HL-60/S4 treated with retinoic acid at 250 ng/mL for 4 days and 3 days (cell line): ENCODE measurements around the gene RRAS2.
"Not testable (repeated sequence)": the region's sequence is repeated elsewhere in the genome, so short reads cannot be mapped to it uniquely, and the experiment has no call there.

ENCODE experiments used
- in situ Hi-C: fragments of 300-500 bp; cut with MboI; formaldehyde crosslinking; loops from 2 replicates; pipeline ENCODE4 v1.7.0; 2022; ENCODE audit warnings: low sequenced_read_pairs

RRAS2 gene

DNA sequence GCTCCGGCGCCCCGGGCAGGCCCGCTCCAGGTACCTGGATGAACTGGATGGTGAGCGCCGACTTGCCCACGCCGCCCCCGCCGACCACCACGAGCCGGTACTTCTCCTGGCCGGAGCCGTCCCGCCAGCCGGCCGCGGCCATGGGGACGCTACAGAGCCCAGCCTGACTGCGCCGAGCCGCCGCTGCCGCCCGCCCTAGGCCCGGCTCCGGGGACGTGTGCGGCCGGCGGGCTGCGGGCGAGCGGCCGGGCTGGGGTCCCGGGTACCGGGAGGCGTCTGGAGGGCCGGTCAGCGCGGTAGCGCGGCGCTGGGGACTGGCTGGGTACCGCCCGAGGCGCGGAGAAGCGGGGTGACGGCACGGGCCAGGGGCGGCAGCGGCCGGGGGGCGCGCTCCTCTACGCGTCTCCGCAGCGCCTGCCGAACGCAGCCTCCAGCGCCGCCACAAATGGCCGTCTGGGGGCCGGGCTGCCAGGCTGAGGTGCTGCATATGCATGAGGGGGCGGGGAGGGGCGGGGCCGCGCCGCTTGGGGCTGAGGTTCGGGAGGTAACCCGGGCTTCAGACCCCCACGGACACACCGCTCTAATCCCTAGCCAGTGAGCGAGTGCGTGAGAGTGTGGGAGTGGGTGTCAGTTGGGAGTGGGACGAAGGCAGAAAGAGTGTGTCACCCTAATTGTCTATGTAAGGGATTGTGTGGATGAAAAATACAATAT is at the start of gene RRAS2:
TSS of gene RRAS2 (minus strand) at position 455 of the 711 bp plus-strand sequence. CDS start at position 142, 313 bp downstream.
- in situ Hi-C loops: no loop called here

DNA sequence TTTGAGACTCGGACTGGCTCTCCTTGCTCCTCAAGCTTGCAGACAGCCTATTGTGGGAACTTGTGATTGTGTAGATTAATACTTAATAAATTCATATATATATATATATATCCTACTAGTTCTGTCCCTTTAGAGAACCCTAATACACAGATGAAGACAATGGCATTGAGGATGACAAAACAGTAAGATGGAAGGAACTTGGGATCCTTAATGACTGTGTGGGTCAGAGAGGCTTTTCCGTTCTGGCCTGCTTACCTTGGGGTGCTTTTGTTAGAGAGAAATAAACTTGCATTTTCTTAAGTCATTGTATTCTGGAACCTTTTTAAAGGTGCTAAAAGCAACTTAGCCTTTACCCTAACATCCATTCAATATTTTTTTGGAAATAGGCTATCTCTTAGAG is 49.6 kb upstream of the RRAS2 start:
- in situ Hi-C loops: no loop called here

DNA sequence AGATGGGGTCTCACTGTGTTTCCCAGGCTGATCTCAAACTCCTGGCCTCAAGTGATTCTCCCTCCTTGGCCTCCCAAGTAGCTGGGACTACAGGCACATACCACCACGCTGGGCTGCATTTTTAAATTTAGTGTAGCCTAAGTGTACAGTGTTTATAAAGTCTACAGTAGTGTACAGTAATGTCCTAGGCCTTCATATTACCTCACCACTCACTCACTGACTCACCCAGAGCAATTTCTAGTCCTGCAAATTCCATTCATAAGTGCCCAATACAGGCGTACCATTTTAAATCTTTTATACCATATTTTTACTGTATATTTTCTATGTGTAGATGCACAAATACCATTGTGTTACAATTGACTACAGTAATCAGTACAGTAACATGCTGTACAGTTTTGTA is 47.1 kb upstream of the RRAS2 start:
- in situ Hi-C loops: not testable (repeated sequence)

DNA sequence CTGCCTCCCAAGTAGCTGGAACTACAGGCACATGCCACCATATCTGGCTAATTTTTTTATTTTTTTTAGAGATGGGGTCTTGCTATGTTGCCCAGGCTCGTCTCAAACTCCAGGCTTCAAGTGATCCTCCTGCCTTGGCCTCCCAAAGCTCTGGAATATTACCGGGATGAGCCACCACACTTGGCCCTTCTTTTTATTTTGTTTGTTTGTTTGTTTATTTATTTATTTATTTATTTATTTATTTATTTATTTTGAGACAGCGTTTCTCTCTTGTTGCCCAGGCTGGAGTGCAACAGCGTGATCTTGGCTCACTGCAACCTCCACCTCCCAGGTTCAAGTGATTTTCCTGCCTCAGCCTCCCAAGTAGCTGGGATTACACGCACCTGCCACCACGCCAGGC is 44.5 kb upstream of the RRAS2 start:
- in situ Hi-C loops: not testable (repeated sequence)

DNA sequence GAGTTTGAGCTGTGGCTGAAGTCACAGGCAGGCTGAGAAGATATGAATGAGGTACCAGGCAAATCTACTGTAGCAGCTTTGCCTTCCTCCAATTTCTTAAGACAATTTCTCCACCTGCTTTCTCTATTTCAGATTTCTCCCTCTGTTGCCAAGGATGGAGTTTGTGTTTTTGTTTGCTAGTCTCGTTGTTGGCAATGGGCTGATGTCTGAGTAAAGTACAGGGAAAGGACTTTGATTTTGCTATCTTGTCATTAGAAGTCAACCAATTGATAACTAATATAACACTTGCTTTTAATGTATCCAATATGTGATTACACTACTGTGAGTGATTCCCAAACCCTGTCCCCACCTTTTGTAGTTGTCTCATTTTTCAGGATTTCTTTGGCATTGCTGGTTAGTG is 40.1 kb upstream of the RRAS2 start:
- in situ Hi-C loops: no loop called here

DNA sequence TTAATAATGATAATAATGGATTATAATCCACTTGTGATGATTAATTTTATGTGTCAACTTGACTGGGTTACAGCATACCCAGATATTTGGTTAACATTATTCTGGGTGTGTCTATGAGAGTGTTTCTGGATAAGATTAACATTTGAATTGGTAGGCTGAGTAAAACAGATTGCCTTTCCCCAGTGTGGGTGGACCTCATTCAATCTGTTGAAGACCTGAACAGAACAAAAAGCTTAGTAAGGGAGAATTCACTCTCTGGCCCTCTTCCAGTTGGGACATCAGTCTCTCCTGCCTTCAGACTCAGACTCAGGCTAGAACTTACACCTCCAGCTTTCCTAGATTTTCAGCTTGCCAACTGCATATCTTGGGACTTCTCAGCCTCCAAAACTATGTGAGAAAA is 37.3 kb upstream of the RRAS2 start:
- in situ Hi-C loops: no loop called here

DNA sequence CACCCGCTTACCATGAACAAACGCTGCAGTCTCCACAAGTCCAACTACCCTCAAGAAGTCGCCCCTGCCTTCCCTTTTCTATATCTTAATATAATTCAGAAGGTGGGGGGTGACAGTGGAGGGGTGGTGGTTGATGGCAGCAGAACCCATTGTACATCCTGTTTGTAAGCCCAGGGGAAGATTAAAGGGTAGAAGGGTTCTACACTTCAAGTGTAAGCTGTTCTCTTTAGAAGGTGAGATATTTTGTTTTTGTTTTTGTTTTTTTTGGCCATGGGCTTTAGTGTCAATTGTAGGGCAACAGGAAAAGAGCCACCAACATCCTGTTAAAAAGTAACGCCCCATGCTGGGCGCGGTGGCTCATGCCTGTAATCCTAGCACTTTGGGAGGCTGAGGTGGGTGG is 34.9 kb upstream of the RRAS2 start:
- in situ Hi-C loops: no loop called here

DNA sequence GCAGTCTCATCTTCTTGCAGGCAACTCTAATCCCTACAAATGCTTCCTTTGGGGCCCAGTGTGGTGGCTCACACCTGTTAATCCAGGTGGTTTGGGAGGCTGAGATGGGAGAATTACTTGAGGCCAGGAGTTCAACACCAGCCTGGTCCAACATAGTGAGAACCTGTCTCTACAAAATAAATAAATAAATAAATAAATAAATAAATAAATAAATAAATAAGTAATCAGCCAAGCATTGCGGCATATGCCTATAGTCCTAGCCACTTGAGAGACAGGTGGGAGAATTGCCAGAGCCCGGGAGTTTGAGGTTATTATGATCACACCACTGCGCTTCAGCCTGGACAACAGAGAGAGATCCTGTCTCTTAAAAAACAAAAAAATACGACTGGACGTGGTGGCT is 34.1 kb upstream of the RRAS2 start:
- in situ Hi-C loops: no loop called here

DNA sequence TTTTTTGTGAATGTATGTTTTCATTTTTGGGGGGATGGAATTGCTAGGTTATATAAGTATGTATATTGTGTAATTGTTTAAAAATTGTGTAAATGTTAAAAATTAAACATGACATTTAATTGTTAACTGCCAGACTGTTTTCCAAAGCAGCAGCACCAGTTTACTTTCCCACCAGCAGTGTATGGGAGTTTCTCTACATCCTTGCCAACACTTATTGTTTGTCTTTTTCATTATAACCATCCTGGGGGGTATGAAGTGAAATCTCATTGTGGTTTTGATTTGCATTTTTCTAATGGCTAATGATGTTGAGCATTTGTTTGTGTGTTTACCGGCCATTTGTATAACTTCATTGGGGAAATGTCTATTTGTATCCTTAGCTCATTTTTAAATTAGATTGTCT is 31.7 kb upstream of the RRAS2 start:
- in situ Hi-C loops: no loop called here

DNA sequence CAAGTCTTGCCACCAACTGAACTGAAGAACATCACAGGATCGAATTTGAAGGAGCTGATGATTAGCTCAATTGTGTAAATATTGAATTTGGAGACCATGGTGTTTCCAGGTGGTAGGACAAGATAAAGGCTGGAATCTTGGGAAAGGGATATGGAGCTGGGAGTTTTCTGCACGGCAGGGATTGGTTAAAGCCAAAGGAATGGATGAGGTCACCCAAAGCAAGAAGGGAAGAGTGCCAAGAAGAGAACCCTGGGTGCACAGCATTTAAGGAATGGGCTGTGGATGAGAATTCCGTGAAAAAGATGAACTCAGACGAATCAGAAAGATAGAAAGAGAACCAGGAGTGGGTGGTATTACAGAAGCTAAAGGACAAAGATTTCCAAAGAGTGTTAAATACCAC is 29.4 kb upstream of the RRAS2 start:
- in situ Hi-C loops: no loop called here

DNA sequence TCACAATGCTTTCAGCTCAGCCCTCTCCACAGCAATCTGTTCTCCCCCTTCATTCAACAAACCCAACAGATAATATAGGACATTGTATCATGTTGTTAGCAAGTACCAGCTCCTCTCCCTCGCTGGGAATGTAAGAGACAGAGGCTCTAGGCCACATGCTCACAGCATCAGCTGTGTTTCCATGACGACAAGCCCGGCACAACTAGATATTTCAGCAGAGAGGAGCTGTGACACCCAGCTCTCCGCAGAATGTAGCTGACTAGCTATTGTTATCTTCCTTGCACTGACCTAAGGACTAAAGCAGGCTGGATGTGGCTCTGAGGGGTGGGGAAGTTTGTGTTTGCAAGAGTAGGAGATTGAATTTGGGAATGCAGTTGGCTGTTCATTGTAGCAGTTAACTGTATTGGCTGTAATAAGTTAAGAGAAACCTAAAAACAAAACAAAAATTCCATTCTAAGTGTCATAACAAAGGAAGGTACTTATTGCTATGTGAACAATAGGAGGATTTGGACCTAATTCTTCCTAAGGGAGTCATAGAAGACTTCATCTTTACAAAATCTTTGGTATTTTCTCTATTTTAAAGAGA is 28.0 kb upstream of the RRAS2 start:
- in situ Hi-C loops: no loop called here

DNA sequence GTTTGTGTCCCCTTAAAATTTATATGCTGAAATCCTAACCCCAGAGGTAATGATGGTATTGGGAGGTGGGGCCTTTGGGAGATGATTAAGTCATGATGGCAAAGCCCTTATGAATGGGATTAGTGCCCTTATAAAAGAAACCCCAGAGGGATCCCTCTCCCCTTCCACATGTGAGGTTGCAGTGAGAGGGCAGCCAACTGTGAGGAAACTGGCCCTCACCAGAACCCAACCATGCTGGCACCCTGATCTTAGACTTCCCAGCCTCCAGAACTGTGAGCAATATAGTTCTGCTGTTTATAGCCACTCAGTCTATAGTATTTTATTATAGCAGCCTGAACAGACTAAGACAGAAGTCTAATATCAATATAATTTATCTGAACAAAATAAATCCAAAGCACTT is 27.1 kb upstream of the RRAS2 start:
- in situ Hi-C loops: no loop called here

DNA sequence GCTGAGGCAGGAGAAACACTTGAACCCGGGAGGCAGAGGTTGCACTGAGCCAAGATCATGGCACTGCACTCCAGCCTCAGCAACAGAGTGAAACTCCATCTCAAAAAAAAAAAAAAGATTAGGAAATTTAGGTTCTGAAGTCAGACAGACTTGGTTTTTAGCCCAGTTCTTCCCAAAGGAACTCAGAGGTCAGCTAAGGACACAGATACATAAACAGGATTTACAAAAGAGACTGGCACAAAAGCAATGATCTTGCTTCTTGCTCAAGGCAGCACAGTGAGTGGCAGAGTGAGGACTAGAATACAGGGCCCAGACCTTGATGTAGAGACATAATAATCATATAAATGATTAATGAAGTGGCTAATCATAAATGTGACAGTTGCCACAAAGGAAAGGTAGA is 25.4 kb upstream of the RRAS2 start:
- in situ Hi-C loops: no loop called here

DNA sequence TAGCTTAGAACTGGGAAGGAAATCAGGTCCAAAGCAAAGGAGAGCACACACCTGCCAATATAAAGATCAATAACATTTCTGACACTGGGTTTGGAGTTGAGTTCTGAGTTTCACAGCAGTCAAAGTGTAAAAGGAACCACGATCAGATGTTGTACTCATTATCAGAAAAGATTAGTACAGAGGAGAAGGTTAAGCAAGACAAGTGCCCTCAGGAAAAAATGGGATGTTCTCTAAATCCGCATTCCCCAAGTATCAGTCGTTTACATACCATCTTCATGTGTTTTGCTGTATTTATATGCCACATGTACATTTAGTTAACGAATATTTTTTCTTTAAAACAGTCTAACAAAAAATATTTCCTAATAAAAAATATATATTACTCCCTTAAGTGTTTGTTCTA is 23.0 kb upstream of the RRAS2 start:
- in situ Hi-C loops: no loop called here

DNA sequence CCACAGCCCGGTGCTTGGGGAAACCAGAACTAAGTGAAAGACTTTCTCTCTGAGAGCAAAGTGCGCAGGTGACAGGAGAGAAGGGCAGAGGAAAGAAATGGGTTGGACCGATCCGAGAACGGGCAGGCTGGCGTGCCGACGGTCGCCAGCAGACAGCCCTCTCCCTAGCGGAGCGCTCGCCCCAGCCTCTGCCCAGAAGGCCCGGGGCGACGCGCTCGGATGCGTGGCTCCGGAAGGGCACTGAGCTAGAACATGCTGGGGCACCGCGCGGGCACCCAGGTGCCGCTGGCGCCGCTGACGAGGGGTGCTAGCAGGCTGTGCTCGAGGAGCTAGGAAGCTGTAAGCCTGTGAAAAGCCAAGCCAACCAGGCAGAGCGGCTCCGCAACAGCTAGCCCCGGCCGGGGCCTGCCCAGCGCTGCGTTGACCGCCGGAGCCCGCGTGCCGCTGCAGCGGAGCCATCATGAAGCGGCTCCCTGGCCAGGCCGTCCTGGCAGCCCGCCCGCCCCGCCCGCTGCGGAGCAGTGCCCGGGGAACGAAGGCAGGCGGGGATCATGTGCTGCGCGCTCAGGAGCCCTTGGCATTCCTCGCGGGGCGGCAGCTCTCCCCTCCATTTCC is 22.1 kb upstream of the RRAS2 start:
- in situ Hi-C loops: no loop called here

DNA sequence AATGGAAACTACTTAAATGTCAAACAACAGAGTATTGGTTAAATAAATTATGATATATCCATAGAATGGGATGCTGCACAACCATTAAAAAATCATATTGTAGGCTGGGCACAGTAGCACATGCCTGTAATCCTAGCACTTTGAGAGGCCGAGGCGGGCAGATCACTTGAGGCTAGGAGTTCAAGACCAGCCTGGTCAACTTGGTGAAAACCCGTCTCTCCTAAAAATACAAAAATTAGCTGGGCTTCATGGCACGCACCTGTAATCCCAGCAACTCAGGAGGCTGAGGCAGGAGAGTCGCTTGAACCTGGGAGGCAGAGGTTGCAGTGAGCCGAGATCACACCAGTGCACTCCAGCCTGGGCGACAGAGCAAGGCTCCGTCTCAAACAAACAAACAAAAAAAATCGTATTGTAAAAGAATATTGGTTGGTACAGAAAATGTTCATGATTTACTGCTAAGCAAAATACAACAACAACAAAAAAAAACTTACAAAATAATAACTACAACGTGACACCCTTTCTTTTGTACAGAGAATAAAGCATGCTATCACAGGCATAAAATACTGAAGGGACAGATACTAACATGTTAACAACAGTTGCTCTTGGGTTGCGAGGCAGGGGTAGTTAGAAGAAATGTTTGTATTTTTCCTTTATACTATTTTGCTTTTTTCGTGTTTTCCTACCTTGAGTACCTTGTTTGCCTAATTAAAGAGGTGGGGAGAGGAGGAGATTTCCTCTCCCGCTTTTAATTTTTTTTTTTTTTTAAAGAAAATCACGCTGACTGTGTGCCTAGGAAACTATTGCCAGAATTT is 21.3 kb upstream of the RRAS2 start:
- in situ Hi-C loops: no loop called here

DNA sequence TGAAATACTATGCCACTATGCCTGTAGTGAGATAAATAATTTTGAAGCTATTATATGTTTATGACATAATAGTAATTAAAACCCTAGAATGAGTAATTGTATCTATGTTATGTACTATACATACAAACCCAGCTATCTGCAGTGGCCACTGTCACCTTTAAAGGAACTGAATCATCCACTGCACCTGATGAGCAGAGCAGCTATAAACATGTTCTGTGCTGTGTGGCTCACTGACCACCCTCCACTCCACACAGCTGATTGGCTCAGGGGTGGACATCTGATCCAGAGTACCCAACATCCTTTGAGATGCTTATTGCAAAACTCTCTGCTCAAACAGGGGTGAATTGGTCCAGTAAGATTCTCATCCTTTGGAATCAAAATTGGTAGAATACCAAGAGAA is 19.2 kb upstream of the RRAS2 start:
- in situ Hi-C loops: no loop called here

DNA sequence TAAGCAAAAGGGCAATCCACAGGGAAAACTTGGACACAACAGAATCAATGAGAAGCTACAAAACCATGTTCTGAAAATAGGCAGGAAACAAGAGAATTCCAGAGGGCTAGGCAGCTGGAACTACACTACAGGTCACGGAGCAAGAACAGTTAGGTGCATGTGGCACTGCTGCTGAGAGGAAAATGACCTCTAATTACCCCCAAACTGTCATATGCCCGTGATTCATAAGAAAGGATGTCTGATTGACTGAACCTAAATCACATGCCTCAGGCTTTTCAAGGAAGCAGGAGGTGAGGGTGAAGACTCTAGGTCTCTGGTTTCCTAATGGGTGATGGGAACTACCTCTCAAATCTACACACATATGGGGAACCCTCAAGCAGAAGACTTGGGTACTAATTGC is 17.9 kb upstream of the RRAS2 start:
- in situ Hi-C loops: no loop called here

DNA sequence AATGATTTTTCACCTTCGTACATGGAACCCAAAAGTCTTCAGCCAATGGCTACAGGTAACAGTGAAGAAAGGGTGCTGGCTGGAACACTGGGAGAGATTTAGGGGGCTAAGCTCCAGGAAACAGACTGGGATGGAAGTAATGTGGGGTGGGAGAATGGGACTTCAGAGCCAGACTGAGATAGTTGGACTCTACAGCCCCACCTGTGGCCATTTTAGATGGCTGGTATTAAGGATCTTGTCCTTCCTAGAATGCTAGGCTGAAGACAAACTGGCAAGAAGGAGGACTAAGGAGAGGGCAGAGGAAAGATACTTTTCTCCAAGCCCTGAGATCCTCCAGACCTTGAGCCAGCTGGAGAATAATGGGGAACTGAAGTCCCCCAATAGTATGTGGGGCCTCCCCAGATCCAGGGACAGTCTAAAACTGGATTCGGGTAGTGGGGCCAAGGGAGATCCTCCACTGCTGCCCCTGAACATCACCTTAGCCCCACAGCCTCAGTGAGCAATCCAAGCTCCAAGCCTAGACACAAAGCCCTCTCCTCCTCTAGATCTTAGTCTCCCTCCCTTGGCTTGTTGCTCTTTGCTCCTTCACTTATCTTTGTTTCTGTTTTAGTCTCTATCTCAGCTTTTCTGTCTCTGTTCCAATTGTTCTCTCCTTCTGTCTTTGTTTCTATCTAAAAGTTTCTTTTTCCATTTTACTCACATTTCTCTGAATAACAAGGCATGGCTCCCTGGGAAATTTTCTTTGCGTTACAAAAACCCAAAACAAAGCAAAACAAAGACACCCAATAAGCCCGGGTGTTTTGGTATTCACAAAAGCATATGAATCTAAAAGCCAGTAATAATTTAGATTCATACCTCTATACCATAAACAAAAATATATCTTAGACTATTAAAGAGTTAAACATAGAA is 16.2 kb upstream of the RRAS2 start:
- in situ Hi-C loops: no loop called here

DNA sequence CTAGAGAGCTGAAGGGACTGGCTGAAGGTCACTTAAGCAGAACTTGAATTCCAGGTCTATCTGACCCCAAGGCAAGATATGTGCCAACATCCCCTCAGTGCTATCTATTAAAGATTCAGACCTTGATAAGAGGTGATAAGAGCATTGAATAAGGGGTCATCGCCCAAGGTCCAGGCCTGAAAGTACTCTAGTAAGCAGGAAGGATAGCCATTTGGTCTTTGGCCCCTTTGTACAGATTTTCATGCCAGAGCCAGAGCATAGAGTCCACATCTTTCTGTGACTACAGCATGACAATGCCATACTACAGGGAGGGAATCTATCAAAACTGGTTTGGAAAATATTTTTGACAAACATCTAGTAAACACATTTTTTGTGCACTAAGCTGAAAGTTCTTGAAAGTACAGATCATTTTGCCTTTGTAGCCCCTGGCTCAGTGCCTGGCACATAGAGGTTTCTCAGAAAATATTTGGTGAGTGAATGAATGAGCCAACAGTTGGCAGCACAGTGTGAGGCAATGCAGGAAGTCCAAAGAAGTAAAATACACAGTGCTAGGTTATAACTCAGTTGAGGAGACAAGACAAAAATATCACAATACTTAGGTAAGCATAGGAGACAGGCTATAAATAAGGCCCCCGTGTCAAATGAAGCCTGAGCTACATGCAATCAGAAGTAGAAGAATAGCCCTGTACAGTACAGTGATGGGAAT is 15.1 kb upstream of the RRAS2 start:
- in situ Hi-C loops: no loop called here
